Natural killer cell (primary cell): ENCODE results near the gene BNIP5. TPM values are rescaled to one million over a fixed set of nuclear protein-coding genes. Genes with fewer than 3 reads are reported as not detected.

Source experiments
- ATAC-seq, 3 donors: fragments of 150-1000 bp in 2 of 3; fragments of 200-7000 bp in 1 of 3; cut with Tn5 transposase; 1 replicate in 1 of 3; 2 replicates in 2 of 3; pipeline ENCODE4 v1.10.0; 2021; ENCODE audit warnings: mild to moderate bottlenecking in 2 of 3, moderate library complexity in 2 of 3
- DNase-seq, 2 donors: peaks; one replicate each; pipeline versions ENCODE4 v3.0.0 to v3.0.0-alpha.2; 2013 to 2021; ENCODE audit warnings: mixed read lengths in 1 of 2
- H3K27ac ChIP-seq: one replicate; pipeline ENCODE4 v1.5.1; 2013; ENCODE audit warnings: mild to moderate bottlenecking, low read length
- H3K27me3 ChIP-seq: one replicate; pipeline ENCODE4 v1.6.1; 2013; ENCODE audit warnings: low read length; ENCODE audit not compliant: control insufficient read depth, insufficient read depth
- H3K36me3 ChIP-seq: one replicate; pipeline ENCODE4 v1.6.1; 2013; ENCODE audit warnings: low read length; ENCODE audit not compliant: control insufficient read depth, insufficient read depth
- H3K4me1 ChIP-seq: one replicate; pipeline ENCODE4 v1.6.1; 2013; ENCODE audit warnings: low read length; ENCODE audit not compliant: control insufficient read depth, insufficient read depth
- H3K4me3 ChIP-seq: one replicate; pipeline ENCODE4 v1.5.1; 2013; ENCODE audit warnings: low read length
- H3K9me3 ChIP-seq: one replicate; pipeline ENCODE4 v1.6.1; 2013; ENCODE audit warnings: low read length; ENCODE audit not compliant: control insufficient read depth, insufficient read depth
- H3K27ac Mint-ChIP-seq, 2 donors: one replicate each; pipeline ENCODE4 v1.8.0; 2022; ENCODE audit warnings: mild to moderate bottlenecking in 2 of 2, mixed read lengths in 2 of 2, moderate library complexity in 1 of 2
- H3K27me3 Mint-ChIP-seq, 2 donors: one replicate each; pipeline ENCODE4 v1.8.0; 2022; ENCODE audit warnings: low read depth in 2 of 2, mixed read lengths in 2 of 2
- H3K36me3 Mint-ChIP-seq: one replicate; pipeline ENCODE4 v1.8.0; 2022; ENCODE audit warnings: mixed read lengths
- H3K4me1 Mint-ChIP-seq, 2 donors: one replicate each; pipeline ENCODE4 v1.8.0; 2022; ENCODE audit warnings: mixed read lengths in 2 of 2
- H3K4me3 Mint-ChIP-seq: one replicate; pipeline ENCODE4 v1.8.0; 2022; ENCODE audit warnings: mild to moderate bottlenecking, moderate library complexity, mixed read lengths
- H3K9me3 Mint-ChIP-seq, 2 donors: one replicate each; pipeline ENCODE4 v1.8.0; 2022; ENCODE audit warnings: mixed read lengths in 2 of 2
- CTCF ChIP-seq: fragments of 200-600 bp; IDR thresholded peaks from one replicate; pipeline ENCODE4 v1.8.0; 2022; ENCODE audit warnings: antibody characterized with exemption
- WGBS: methylation state at CpG from one replicate; pipeline ENCODE4 v1.1.7; 2013; ENCODE audit warnings: missing lambda C conversion rate; ENCODE audit not compliant: insufficient coverage; 5-methylcytosine and 5-hydroxymethylcytosine counted together
- intact Hi-C: fragments of 100-400 bp; cut with micrococcal nuclease; formaldehyde crosslinking; loops from one replicate; pipeline ENCODE4 v1.14.2; 2022
- total RNA-seq, 4 donors: library from RNA; stranded (reverse); fragments of 120-200 nt in 1 of 4; gene quantifications; one replicate each; pipeline versions ENCODE4 v1.2.3 to v1.2.4, GENCODE V29; 2013 to 2022

The BNIP5 gene
- total RNA-seq, 3 donors from 2014 or later (not counting 1 experiment from before 2014, with no cell fraction given): not detected

DNA sequence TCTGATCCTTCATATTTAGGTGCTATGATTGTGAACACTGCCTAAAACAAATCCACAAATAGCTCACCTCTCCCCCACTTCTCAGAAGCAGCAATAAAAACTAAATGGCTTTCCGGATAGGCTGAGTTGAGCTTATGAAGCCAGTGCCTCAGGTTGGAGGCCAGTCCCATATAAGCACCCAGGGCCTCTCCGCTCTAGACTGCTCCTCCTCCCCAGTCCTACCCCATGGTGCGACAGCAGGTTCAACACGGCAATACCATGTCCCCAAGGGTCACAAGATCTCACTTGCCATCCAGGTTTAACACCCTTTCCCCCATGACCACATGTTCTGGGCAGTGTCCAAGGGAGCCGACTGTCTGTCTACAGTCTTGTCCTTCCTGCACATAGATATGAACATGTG, 20.8 kb downstream of the BNIP5 start:
- ATAC-seq (no peak), DNase-seq (no peak)
- Mint-ChIP-seq H3K36me3 (no peaks in the 10 kb centered on the region), H3K4me3 (no peak overlapping the region), H3K4me1 (peaks cover 8 to 12% of the 10 kb centered on the region in 2 donors), H3K27me3 (peaks cover 6 to 15% of the 10 kb centered on the region in 2 donors), H3K9me3 (no peaks in the 10 kb centered on the region), H3K27ac (peak overlapping the region in 1 of 2 donors; percentile 20)
- Histone ChIP-seq H3K36me3 (no peaks in the 10 kb centered on the region), H3K9me3 (no peaks in the 10 kb centered on the region), H3K4me3 (no peak overlapping the region), H3K27ac (no peak overlapping the region), H3K4me1 (peaks cover 6% of the 10 kb centered on the region), H3K27me3 (no peaks in the 10 kb centered on the region)
- 91% methylated on average over 5 of the region's 5 CpGs for WGBS
- intact Hi-C loops: no loop called here
- TF ChIP-seq CTCF: no peak

DNA sequence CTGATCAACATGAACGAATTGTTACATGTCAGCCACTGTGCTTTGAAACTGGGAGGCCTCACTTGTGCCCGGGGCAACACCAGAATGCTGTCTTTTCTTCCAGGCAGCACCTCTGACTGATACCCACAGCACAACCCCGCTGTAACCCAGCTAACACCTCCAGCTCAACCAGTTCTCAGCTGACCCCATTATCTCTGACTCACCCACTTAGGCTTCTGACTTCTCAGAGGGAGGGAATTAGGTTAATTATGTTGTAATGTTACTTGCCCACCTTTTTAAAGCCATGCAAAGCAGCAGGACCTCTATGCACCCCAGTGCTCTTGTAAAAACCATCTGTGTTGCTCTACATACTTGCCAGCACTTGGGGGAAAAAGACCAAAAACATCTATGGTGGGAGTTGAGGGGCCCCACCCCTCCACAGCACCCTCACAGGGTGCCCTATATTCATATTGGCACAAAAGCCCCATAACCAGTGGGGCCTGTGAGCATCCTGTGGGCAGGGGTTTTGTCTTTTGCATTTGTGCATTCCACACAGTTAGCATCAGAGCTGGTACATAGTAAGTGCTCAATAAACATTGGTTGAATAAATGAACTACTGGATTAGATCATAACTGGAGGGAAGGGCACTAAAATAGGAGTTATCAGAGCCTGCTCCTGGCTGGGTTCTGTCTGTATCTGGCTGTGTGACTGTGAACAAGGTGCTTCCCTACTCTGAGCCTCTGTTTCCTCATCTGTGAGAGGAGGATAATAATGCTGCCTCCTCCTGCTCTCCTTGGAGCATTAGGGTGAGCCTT, 22.3 kb downstream of the BNIP5 start:
- Mint-ChIP-seq H3K27ac (peak overlapping the region in 1 of 2 donors; percentile 67), H3K4me3 (no peak overlapping the region), H3K4me1 (peaks cover 8 to 12% of the 10 kb centered on the region in 2 donors), H3K27me3 (peaks cover 9 to 15% of the 10 kb centered on the region in 2 donors), H3K36me3 (no peaks in the 10 kb centered on the region), H3K9me3 (no peaks in the 10 kb centered on the region)
- Histone ChIP-seq H3K9me3 (no peaks in the 10 kb centered on the region), H3K36me3 (no peaks in the 10 kb centered on the region), H3K27me3 (no peaks in the 10 kb centered on the region), H3K4me1 (peaks cover 6% of the 10 kb centered on the region), H3K27ac (no peak overlapping the region), H3K4me3 (no peak overlapping the region)
- 53% methylated on average over 2 of the region's 3 CpGs for WGBS
- DNase-seq: peak in 1 of 2 donors; percentile 33
- intact Hi-C loops: no loop called here
- TF ChIP-seq CTCF: no peak
- ATAC-seq: peak; percentile 84 to 98 (median 97)

GRCh38 chr6:36313649-36313936, 23.1 kb downstream of the BNIP5 start:
- no peak overlapping the region for H3K27ac Mint-ChIP-seq
- no peaks in the 10 kb centered on the region for H3K9me3 Mint-ChIP-seq
- Histone ChIP-seq H3K27ac (no peak overlapping the region), H3K4me1 (peaks cover 6% of the 10 kb centered on the region), H3K9me3 (no peaks in the 10 kb centered on the region), H3K36me3 (no peaks in the 10 kb centered on the region), H3K27me3 (no peaks in the 10 kb centered on the region), H3K4me3 (no peak overlapping the region)
- DNase-seq: no peak
- no peaks in the 10 kb centered on the region for H3K36me3 Mint-ChIP-seq
- intact Hi-C loops: no loop called here
- 90% methylated on average over 4 of the region's 4 CpGs for WGBS
- H3K4me1 Mint-ChIP-seq: peaks cover 8 to 12% of the 10 kb centered on the region in 2 donors
- ATAC-seq: no peak
- no peak for TF ChIP-seq CTCF
- peaks cover 9 to 15% of the 10 kb centered on the region in 2 donors for H3K27me3 Mint-ChIP-seq
- H3K4me3 Mint-ChIP-seq: no peak overlapping the region
